ENCODE measurements around the gene PRDM16.

The PRDM16 gene

GRCh38 chr1:3372317-3372716 is 303.3 kb downstream of the PRDM16 start:
- Histone ChIP-seq H3K4me2 (ENCODE audit: low read length, poor library complexity, severe bottlenecking) (no peak overlapping the region), H2AK5ac (ENCODE audit: low read length, severe bottlenecking) (no peak overlapping the region), H2BK15ac (ENCODE audit: low read depth, poor library complexity, severe bottlenecking) (no peak overlapping the region), H2BK5ac (ENCODE audit: low read depth, low read length, poor library complexity, severe bottlenecking) (no peak overlapping the region), H3K4me1 (ENCODE audit: control insufficient read depth, insufficient read depth, low read depth, low read length) (peaks cover 4% of the 10 kb centered on the region), H3K9me3 (ENCODE audit: control insufficient read depth, low read length) (no peaks in the 10 kb centered on the region), H3K9ac (ENCODE audit: low read length) (no peak overlapping the region), H3K79me1 (replicated peaks; ENCODE audit: low read length, poor library complexity, severe bottlenecking) (no peaks in the 10 kb centered on the region), H3K14ac (ENCODE audit: low read length in 2 of 2) (no peak overlapping the region), H3K18ac (ENCODE audit: low read depth in 1 of 2, low read length in 2 of 2) (no peak overlapping the region), H2AFZ (ENCODE audit: low read depth, low read length) (no peak overlapping the region), H3K27me3 (ENCODE audit: control insufficient read depth in 1 of 2, insufficient read depth in 1 of 2, low read length in 2 of 2) (peaks cover 0 to 59% of the 10 kb centered on the region in 2 experiments), H4K91ac (ENCODE audit: low read length) (no peak overlapping the region), H4K8ac (ENCODE audit: low read length) (no peak overlapping the region), H3K4me3 (ENCODE audit: insufficient read depth in 1 of 2, low read depth in 1 of 2, low read length in 2 of 2) (no peak overlapping the region), H3K23ac (ENCODE audit: low read length in 2 of 2) (no peak overlapping the region), H3K36me3 (ENCODE audit: control insufficient read depth in 1 of 2, insufficient read depth in 2 of 2, low read depth in 1 of 2, low read length in 2 of 2) (no peaks in the 10 kb centered on the region), H3K27ac (ENCODE audit: low read length, poor library complexity, severe bottlenecking) (no peak overlapping the region), H2BK120ac (ENCODE audit: low read depth, low read length) (no peak overlapping the region), H3K4ac (ENCODE audit: low read depth in 1 of 2, low read length in 2 of 2) (no peak overlapping the region), H2BK12ac (ENCODE audit: low read length in 2 of 2) (no peak overlapping the region)
- WGBS, result 72% methylated on average over 9 of the region's 9 CpGs
- no peak for DNase-seq

- no peak overlapping the region for H2AFZ ChIP-seq (ENCODE audit: low read depth, low read length)
- H2BK5ac ChIP-seq (ENCODE audit: low read depth, low read length, poor library complexity, severe bottlenecking), result no peak overlapping the region
- H4K91ac ChIP-seq (ENCODE audit: low read length), result no peak overlapping the region
- no peak overlapping the region for H2BK120ac ChIP-seq (ENCODE audit: low read depth, low read length)
- H2BK15ac ChIP-seq (ENCODE audit: low read depth, poor library complexity, severe bottlenecking), result no peak overlapping the region
- no peaks in the 10 kb centered on the region for H3K79me1 ChIP-seq (replicated peaks; ENCODE audit: low read length, poor library complexity, severe bottlenecking)
- H3K4me1 ChIP-seq (ENCODE audit: control insufficient read depth, insufficient read depth, low read depth, low read length), result peaks cover 4% of the 10 kb centered on the region
- H3K9me3 ChIP-seq (ENCODE audit: control insufficient read depth, low read length), result no peaks in the 10 kb centered on the region
- DNase-seq, result no peak
- H3K4me2 ChIP-seq (ENCODE audit: low read length, poor library complexity, severe bottlenecking), result no peak overlapping the region
- no peak overlapping the region for H3K4ac ChIP-seq (ENCODE audit: low read depth in 1 of 2, low read length in 2 of 2)
- no peak overlapping the region for H3K23ac ChIP-seq (ENCODE audit: low read length in 2 of 2)
- WGBS, result 91% methylated on average over 19 of the region's 19 CpGs
- H3K14ac ChIP-seq (ENCODE audit: low read length in 2 of 2), result no peak overlapping the region
- peaks cover 0 to 54% of the 10 kb centered on the region in 2 experiments for H3K27me3 ChIP-seq (ENCODE audit: control insufficient read depth in 1 of 2, insufficient read depth in 1 of 2, low read length in 2 of 2)
- no peak overlapping the region for H3K27ac ChIP-seq (ENCODE audit: low read length, poor library complexity, severe bottlenecking)
- no peaks in the 10 kb centered on the region for H3K36me3 ChIP-seq (ENCODE audit: control insufficient read depth in 1 of 2, insufficient read depth in 2 of 2, low read depth in 1 of 2, low read length in 2 of 2)
- H3K9ac ChIP-seq (ENCODE audit: low read length), result no peak overlapping the region
- H3K4me3 ChIP-seq (ENCODE audit: insufficient read depth in 1 of 2, low read depth in 1 of 2, low read length in 2 of 2), result no peak overlapping the region
- no peak overlapping the region for H4K8ac ChIP-seq (ENCODE audit: low read length)
- no peak overlapping the region for H3K18ac ChIP-seq (ENCODE audit: low read depth in 1 of 2, low read length in 2 of 2)
- H2AK5ac ChIP-seq (ENCODE audit: low read length, severe bottlenecking), result no peak overlapping the region
- H2BK12ac ChIP-seq (ENCODE audit: low read length in 2 of 2), result no peak overlapping the region
These were observed 304.2 kb downstream of the PRDM16 start for GRCh38 chr1:3373175-3373574.

GRCh38 chr1:3373700-3374405 is 304.9 kb downstream of the PRDM16 start:
- H2AK5ac ChIP-seq (ENCODE audit: low read length, severe bottlenecking), result no peak overlapping the region
- no peak overlapping the region for H3K4me3 ChIP-seq (ENCODE audit: insufficient read depth in 1 of 2, low read depth in 1 of 2, low read length in 2 of 2)
- H4K8ac ChIP-seq (ENCODE audit: low read length), result no peak overlapping the region
- no peaks in the 10 kb centered on the region for H3K36me3 ChIP-seq (ENCODE audit: control insufficient read depth in 1 of 2, insufficient read depth in 2 of 2, low read depth in 1 of 2, low read length in 2 of 2)
- H3K4me2 ChIP-seq (ENCODE audit: low read length, poor library complexity, severe bottlenecking), result no peak overlapping the region
- no peak overlapping the region for H3K27ac ChIP-seq (ENCODE audit: low read length, poor library complexity, severe bottlenecking)
- H3K4me1 ChIP-seq (ENCODE audit: control insufficient read depth, insufficient read depth, low read depth, low read length), result peaks cover 4% of the 10 kb centered on the region
- WGBS, result 83% methylated on average over 20 of the region's 20 CpGs
- H3K27me3 ChIP-seq (ENCODE audit: control insufficient read depth in 1 of 2, insufficient read depth in 1 of 2, low read length in 2 of 2), result peaks cover 0 to 47% of the 10 kb centered on the region in 2 experiments
- no peaks in the 10 kb centered on the region for H3K79me1 ChIP-seq (replicated peaks; ENCODE audit: low read length, poor library complexity, severe bottlenecking)
- H4K91ac ChIP-seq (ENCODE audit: low read length), result no peak overlapping the region
- DNase-seq, result no peak
- no peak overlapping the region for H2AFZ ChIP-seq (ENCODE audit: low read depth, low read length)
- H3K23ac ChIP-seq (ENCODE audit: low read length in 2 of 2), result no peak overlapping the region
- H2BK12ac ChIP-seq (ENCODE audit: low read length in 2 of 2), result no peak overlapping the region
- no peak overlapping the region for H3K4ac ChIP-seq (ENCODE audit: low read depth in 1 of 2, low read length in 2 of 2)
- no peak overlapping the region for H2BK15ac ChIP-seq (ENCODE audit: low read depth, poor library complexity, severe bottlenecking)
- H3K9ac ChIP-seq (ENCODE audit: low read length), result no peak overlapping the region
- H3K14ac ChIP-seq (ENCODE audit: low read length in 2 of 2), result no peak overlapping the region
- no peaks in the 10 kb centered on the region for H3K9me3 ChIP-seq (ENCODE audit: control insufficient read depth, low read length)
- no peak overlapping the region for H3K18ac ChIP-seq (ENCODE audit: low read depth in 1 of 2, low read length in 2 of 2)
- no peak overlapping the region for H2BK5ac ChIP-seq (ENCODE audit: low read depth, low read length, poor library complexity, severe bottlenecking)
- H2BK120ac ChIP-seq (ENCODE audit: low read depth, low read length), result no peak overlapping the region

- Histone ChIP-seq H3K4ac (ENCODE audit: low read depth in 1 of 2, low read length in 2 of 2) (no peak overlapping the region), H3K79me1 (replicated peaks; ENCODE audit: low read length, poor library complexity, severe bottlenecking) (no peaks in the 10 kb centered on the region), H2BK12ac (ENCODE audit: low read length in 2 of 2) (no peak overlapping the region), H3K27ac (ENCODE audit: low read length, poor library complexity, severe bottlenecking) (no peak overlapping the region), H3K14ac (ENCODE audit: low read length in 2 of 2) (no peak overlapping the region), H3K4me1 (ENCODE audit: control insufficient read depth, insufficient read depth, low read depth, low read length) (peaks cover 4% of the 10 kb centered on the region), H3K23ac (ENCODE audit: low read length in 2 of 2) (no peak overlapping the region), H3K9ac (ENCODE audit: low read length) (no peak overlapping the region), H4K91ac (ENCODE audit: low read length) (no peak overlapping the region), H3K9me3 (ENCODE audit: control insufficient read depth, low read length) (no peaks in the 10 kb centered on the region), H2AK5ac (ENCODE audit: low read length, severe bottlenecking) (no peak overlapping the region), H2BK5ac (ENCODE audit: low read depth, low read length, poor library complexity, severe bottlenecking) (no peak overlapping the region), H3K18ac (ENCODE audit: low read depth in 1 of 2, low read length in 2 of 2) (no peak overlapping the region), H2BK15ac (ENCODE audit: low read depth, poor library complexity, severe bottlenecking) (no peak overlapping the region), H3K4me3 (ENCODE audit: insufficient read depth in 1 of 2, low read depth in 1 of 2, low read length in 2 of 2) (no peak overlapping the region), H2AFZ (ENCODE audit: low read depth, low read length) (no peak overlapping the region), H3K36me3 (ENCODE audit: control insufficient read depth in 1 of 2, insufficient read depth in 2 of 2, low read depth in 1 of 2, low read length in 2 of 2) (no peaks in the 10 kb centered on the region), H2BK120ac (ENCODE audit: low read depth, low read length) (no peak overlapping the region), H3K27me3 (ENCODE audit: control insufficient read depth in 1 of 2, insufficient read depth in 1 of 2, low read length in 2 of 2) (peaks cover 0 to 41% of the 10 kb centered on the region in 2 experiments), H4K8ac (ENCODE audit: low read length) (no peak overlapping the region), H3K4me2 (ENCODE audit: low read length, poor library complexity, severe bottlenecking) (no peak overlapping the region)
- WGBS, result 74% methylated on average over 11 of the region's 11 CpGs
- no peak for DNase-seq
These were observed 306.2 kb downstream of the PRDM16 start for GRCh38 chr1:3375245-3375644.
